GM23338 (cell line): ENCODE measurements around the gene AGPS. TPM values are rescaled to one million over a fixed set of nuclear protein-coding genes. Genes with fewer than 3 reads are reported as not detected.

ENCODE experiments used
- ATAC-seq: fragments of 200-7000 bp; cut with Tn5 transposase; 3 replicates; pipeline ENCODE4 v1.9.1; 2020
- DNase-seq: peaks from one replicate; pipeline ENCODE4 v3.0.0-alpha.2; 2015; ENCODE audit warnings: low spot score
- H2AFZ ChIP-seq: fragments of 200-600 bp; sonication (generic); 2 replicates; pipeline ENCODE4 v1.8.0; 2016; ENCODE audit warnings: antibody characterized with exemption, mild to moderate bottlenecking, moderate library complexity
- H3F3A ChIP-seq: fragments of 200-600 bp; sonication (generic); replicated peaks from 2 replicates; pipeline ENCODE4 v1.8.0; 2017; ENCODE audit warnings: antibody characterized with exemption, mixed run types, low read depth
- H3K27ac ChIP-seq: fragments of 200-600 bp; sonication (generic); 2 replicates; pipeline ENCODE4 v1.6.1; 2016; ENCODE audit warnings: low read depth
- H3K27me3 ChIP-seq: fragments of 200-600 bp; sonication (generic); 2 replicates; pipeline ENCODE4 v1.8.0; 2016; ENCODE audit warnings: mild to moderate bottlenecking, mixed run types, moderate library complexity; ENCODE audit not compliant: insufficient read depth
- H3K36me3 ChIP-seq: fragments of 200-600 bp; sonication (generic); 2 replicates; pipeline ENCODE4 v1.8.0; 2016; ENCODE audit warnings: mild to moderate bottlenecking; ENCODE audit not compliant: insufficient read depth
- H3K4me1 ChIP-seq: fragments of 200-600 bp; sonication (generic); 2 replicates; pipeline ENCODE4 v1.8.0; 2016; ENCODE audit warnings: mild to moderate bottlenecking, moderate library complexity; ENCODE audit not compliant: insufficient read depth
- H3K4me2 ChIP-seq: fragments of 200-600 bp; sonication (generic); 2 replicates; pipeline ENCODE4 v1.7.1; 2017; ENCODE audit warnings: mixed run types
- H3K4me3 ChIP-seq: fragments of 200-600 bp; sonication (generic); 2 replicates; pipeline ENCODE4 v1.6.1; 2016; ENCODE audit warnings: mixed run types
- H3K79me2 ChIP-seq: fragments of 200-600 bp; sonication (generic); replicated peaks from 2 replicates; pipeline ENCODE4 v1.8.0; 2017; ENCODE audit warnings: mild to moderate bottlenecking; ENCODE audit not compliant: insufficient read depth
- H3K9me2 ChIP-seq: fragments of 200-600 bp; sonication (generic); 2 replicates; pipeline ENCODE4 v1.8.0; 2017; ENCODE audit not compliant: insufficient read depth
- H4K20me1 ChIP-seq: fragments of 200-600 bp; sonication (generic); replicated peaks from 2 replicates; pipeline ENCODE4 v1.8.0; 2017; ENCODE audit warnings: mild to moderate bottlenecking; ENCODE audit not compliant: insufficient read depth
- H3K27ac Mint-ChIP-seq: 2 replicates; pipeline ENCODE4 v1.8.0; 2020; ENCODE audit warnings: inconsistent platforms, mild to moderate bottlenecking, moderate library complexity, mixed read lengths
- H3K27me3 Mint-ChIP-seq: 3 replicates; pipeline ENCODE4 v1.8.0; 2022; ENCODE audit warnings: low read depth, mild to moderate bottlenecking, moderate library complexity, mixed read lengths, inconsistent platforms; ENCODE audit not compliant: insufficient read depth, poor library complexity
- H3K36me3 Mint-ChIP-seq: 3 replicates; pipeline ENCODE4 v1.8.0; 2021; ENCODE audit warnings: low read depth, mild to moderate bottlenecking, inconsistent platforms, moderate library complexity, mixed read lengths
- H3K4me1 Mint-ChIP-seq: 3 replicates; pipeline ENCODE4 v1.8.0; 2020; ENCODE audit warnings: mild to moderate bottlenecking, inconsistent platforms, mixed read lengths
- H3K4me3 Mint-ChIP-seq: 3 replicates; pipeline ENCODE4 v1.8.0; 2021; ENCODE audit warnings: moderate library complexity, mild to moderate bottlenecking, inconsistent platforms, mixed read lengths
- H3K9me3 Mint-ChIP-seq: 3 replicates; pipeline ENCODE4 v1.8.0; 2020; ENCODE audit warnings: moderate library complexity, mild to moderate bottlenecking, inconsistent platforms, mixed read lengths
- CREB1 ChIP-seq: fragments of 250-450 bp; sonication (Bioruptor Pico); IDR thresholded peaks from 2 replicates; pipeline ENCODE4 v1.5.0; 2020; ENCODE audit warnings: low read depth, mild to moderate bottlenecking, moderate library complexity
- EZH2phosphoT487 ChIP-seq: fragments of 200-600 bp; sonication (generic); IDR thresholded peaks from one replicate; pipeline ENCODE4 v1.8.1; 2018; ENCODE audit warnings: antibody characterized with exemption; ENCODE audit not compliant: unreplicated experiment
- JUNB ChIP-seq: IDR thresholded peaks from one replicate; pipeline ENCODE4 v1.6.1; 2016; ENCODE audit warnings: antibody characterized with exemption; ENCODE audit not compliant: unreplicated experiment
- NANOG ChIP-seq: IDR thresholded peaks from 2 replicates; pipeline ENCODE4 v1.6.1; 2016; ENCODE audit warnings: antibody characterized with exemption, borderline replicate concordance
- POLR2AphosphoS5 ChIP-seq: IDR thresholded peaks from 2 replicates; pipeline ENCODE4 v1.6.1; 2016; ENCODE audit warnings: antibody characterized with exemption, low read depth
- REST ChIP-seq: IDR thresholded peaks from one replicate; pipeline ENCODE4 v1.6.1; 2018; ENCODE audit warnings: antibody characterized with exemption; ENCODE audit not compliant: unreplicated experiment
- STAT1 ChIP-seq: IDR thresholded peaks from one replicate; pipeline ENCODE4 v1.6.1; 2016; ENCODE audit warnings: antibody characterized with exemption; ENCODE audit not compliant: unreplicated experiment
- ZNF331 ChIP-seq: fragments of 250-450 bp; sonication (Bioruptor Pico); IDR thresholded peaks from 2 replicates; pipeline ENCODE4 v1.5.0; 2020; ENCODE audit warnings: low read depth, mild to moderate bottlenecking, moderate library complexity
- ZNF462 ChIP-seq: fragments of 250-450 bp; sonication (Bioruptor Pico); IDR thresholded peaks from 2 replicates; pipeline ENCODE4 v1.5.0; 2020; ENCODE audit warnings: mild to moderate bottlenecking, moderate library complexity
- polyA plus RNA-seq: library from polyadenylated mRNA; unstranded; fragments of >200 nt; fragmentation: Nextera tagmentation; extraction: Ambion mirVana; gene quantifications from 2 replicates; pipeline ENCODE4 v1.2.1, GENCODE V29; 2016
- total RNA-seq: library from RNA; depleted of rRNA; stranded (reverse); fragments of >200 nt; shearing (Covaris generic); gene quantifications from 2 replicates; pipeline ENCODE4 v1.2.3, GENCODE V29; 2014

Gene AGPS
- total and polyA plus RNA-seq, 2 experiments from 2014 or later: 14.6 to 73.2 TPM

GRCh38 chr2:177432703-177433102 lies 40.1 kb downstream of the AGPS start:
- Histone ChIP-seq H4K20me1 (0 out of 2 replicates have a peak, but pooled peaks cover 5% of the 10 kb centered on the region), H3K4me2 (no peak overlapping the region), H3K9me2 (peaks cover 5% of the 10 kb centered on the region; the same call in 1 of the 2 replicates), H3K27me3 (no peaks in the 10 kb centered on the region), H3K79me2 (peaks cover 53% of the 10 kb centered on the region), H3K4me1 (no peaks in the 10 kb centered on the region), H2AFZ (no peak overlapping the region), H3K36me3 (peaks cover 4% of the 10 kb centered on the region; the same call in 1 of the 2 replicates), H3K27ac (no peak overlapping the region), H3K4me3 (no peak overlapping the region), H3F3A (no peaks in the 10 kb centered on the region)
- ATAC-seq (no peak), DNase-seq (no peak)
- Mint-ChIP-seq H3K27me3 (no peaks in the 10 kb centered on the region), H3K4me3 (no peak overlapping the region), H3K4me1 (no peaks in the 10 kb centered on the region; the same call in 2 of the 3 replicates), H3K36me3 (peaks cover 48% of the 10 kb centered on the region), H3K9me3 (peaks cover 31% of the 10 kb centered on the region), H3K27ac (no peak overlapping the region)
- TF ChIP-seq EZH2phosphoT487 (no peak), JUNB (no peak), CREB1 (no peak), POLR2AphosphoS5 (no peak), ZNF331 (CRISPR knock-in tag) (no peak), REST (no peak), NANOG (no peak), STAT1 (no peak), ZNF462 (CRISPR knock-in tag) (no peak)
